GM13976 (cell line): Measurements from ENCODE around the gene HSF2.

Source experiments
- DNase-seq: peaks from one replicate; pipeline ENCODE4 v3.0.0; 2012; ENCODE audit warnings: low spot score
- in situ Hi-C: fragments of 300-500 bp; cut with MboI; formaldehyde crosslinking; loops from one replicate; pipeline ENCODE4 v1.12.0; 2022; ENCODE audit warnings: low sequenced_read_pairs, mixed read lengths, inconsistent platforms; ENCODE audit not compliant: unreplicated experiment
- TF ChIP-seq, protein P1 (sequence below): IDR thresholded peaks from 2 replicates; pipeline ENCODE4 v1.5.1; 2012; ENCODE audit warnings: borderline replicate concordance, mild to moderate bottlenecking; ENCODE audit not compliant: insufficient read depth; ENCODE audit errors: extremely low read depth, missing control alignments, control extremely low read depth

Gene HSF2

GRCh38 chr6:122385857-122386612 lies 13.4 kb upstream of the HSF2 start:
- in situ Hi-C loops: no loop called here
- no peak for DNase-seq
- TF ChIP-seq, protein P1, sequence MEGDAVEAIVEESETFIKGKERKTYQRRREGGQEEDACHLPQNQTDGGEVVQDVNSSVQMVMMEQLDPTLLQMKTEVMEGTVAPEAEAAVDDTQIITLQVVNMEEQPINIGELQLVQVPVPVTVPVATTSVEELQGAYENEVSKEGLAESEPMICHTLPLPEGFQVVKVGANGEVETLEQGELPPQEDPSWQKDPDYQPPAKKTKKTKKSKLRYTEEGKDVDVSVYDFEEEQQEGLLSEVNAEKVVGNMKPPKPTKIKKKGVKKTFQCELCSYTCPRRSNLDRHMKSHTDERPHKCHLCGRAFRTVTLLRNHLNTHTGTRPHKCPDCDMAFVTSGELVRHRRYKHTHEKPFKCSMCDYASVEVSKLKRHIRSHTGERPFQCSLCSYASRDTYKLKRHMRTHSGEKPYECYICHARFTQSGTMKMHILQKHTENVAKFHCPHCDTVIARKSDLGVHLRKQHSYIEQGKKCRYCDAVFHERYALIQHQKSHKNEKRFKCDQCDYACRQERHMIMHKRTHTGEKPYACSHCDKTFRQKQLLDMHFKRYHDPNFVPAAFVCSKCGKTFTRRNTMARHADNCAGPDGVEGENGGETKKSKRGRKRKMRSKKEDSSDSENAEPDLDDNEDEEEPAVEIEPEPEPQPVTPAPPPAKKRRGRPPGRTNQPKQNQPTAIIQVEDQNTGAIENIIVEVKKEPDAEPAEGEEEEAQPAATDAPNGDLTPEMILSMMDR: no peak

DNA sequence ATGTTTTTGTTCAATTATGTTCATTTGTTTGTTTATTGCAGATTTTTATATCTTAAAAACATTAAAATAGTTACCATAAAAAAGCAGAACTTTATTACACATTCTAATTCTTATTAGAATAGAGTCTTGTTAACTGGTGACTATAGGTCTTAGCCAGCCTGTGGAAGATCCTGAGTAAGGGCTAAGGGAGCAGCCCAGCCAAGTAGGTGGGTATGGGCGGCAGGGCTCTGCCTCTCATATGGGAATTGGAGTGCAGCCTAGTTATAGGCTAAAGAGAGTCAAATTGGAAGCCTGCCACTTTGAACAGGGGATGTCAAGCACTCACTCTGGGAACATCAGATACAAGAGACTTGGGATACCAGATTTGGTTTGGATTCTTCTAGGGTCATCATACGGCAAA lies 10.5 kb upstream of the HSF2 start:
- in situ Hi-C loops: no loop called here
- no peak for DNase-seq
- TF ChIP-seq, protein P1: no peak

GRCh38 chr6:122389704-122390372 lies 9.6 kb upstream of the HSF2 start:
- in situ Hi-C loops: no loop called here

DNA sequence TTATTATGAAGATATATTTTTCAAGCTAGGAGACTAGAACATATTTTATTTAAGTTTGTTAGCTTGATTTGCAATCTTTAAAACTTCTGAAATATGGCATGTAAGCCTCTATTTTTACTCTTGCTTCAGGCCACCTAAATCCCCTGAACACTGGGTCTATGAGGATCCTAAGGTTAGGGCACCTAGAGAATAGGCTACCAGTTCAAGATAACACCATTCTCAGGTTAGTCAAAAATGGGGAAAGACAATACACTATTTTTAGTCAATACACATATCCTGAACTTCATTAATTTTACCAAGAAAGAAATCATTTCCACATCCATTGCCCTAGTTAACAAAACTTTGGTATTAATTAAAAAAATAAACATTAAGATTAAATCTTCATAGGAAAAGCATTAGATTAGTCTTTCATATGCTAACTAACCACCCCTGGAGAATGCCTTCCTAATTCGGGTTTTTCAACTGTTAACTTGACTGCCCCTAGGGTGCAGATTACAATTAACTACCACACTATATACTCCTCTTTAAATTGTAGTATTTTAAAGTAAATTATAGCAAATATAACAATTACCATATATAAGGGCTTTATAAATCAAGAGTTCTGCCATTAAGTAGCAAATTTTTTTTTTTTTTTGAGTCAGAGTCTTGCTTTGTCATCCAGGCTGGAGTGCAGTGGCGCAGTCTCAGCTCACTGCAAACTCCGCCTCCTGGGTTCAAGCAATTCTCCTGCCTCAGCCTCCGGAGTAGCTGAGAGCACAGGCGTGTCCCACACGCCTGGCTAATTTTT lies 6.7 kb upstream of the HSF2 start:
- TF ChIP-seq, protein P1: no peak
- no peak for DNase-seq
- in situ Hi-C loops: no loop called here

More at GRCh38 chr6:122389704-122390372, 9.6 kb upstream of the HSF2 start:
- DNase-seq: no peak
- TF ChIP-seq, protein P1: no peak

DNA sequence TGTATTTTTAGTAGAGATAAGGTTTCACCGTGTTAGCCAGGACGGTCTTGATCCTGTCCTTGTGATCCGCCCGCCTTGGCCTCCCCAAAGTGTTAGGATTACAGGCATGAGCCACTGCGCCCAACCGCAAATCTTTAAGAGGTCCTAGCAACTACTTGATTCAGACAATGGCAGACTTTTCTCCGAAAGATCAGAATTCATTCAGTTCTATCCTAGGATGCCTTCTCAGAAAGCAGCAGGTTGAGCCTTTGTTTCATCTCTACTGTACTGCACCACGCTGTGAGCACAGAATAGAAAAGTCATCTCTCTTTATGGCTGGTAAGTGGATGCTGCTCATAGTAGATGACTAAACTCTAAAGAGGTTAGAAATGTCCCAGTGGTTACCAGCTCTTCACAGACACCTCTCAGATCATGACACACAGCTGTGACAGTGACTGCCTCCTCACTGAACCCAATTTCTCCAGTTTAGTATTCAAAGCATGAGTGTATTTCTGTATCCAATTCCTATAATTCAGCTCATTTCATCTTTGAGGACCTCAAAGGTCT lies 6.0 kb upstream of the HSF2 start:
- no peak for DNase-seq
- in situ Hi-C loops: no loop called here
- TF ChIP-seq, protein P1: no peak

DNA sequence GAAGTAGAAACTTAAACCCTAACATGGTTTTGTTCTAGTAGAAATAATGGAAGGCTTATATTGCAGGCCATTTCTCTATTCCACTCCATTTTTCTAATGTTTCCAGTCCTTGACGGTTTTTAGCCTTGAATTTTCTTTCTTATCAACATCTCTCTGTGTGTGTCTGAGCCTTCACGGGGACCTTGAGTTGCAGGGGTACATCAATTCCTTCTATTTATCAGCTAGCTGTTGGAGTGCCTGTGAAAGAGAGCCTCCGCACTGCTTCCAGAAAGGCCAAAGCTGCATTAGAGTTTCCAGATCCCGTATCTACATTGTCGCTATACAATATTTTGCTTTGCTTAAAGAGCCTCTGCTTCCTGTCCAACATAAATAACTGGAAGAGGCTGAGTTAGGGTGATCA lies 5.4 kb upstream of the HSF2 start:
- no peak for DNase-seq
- in situ Hi-C loops: no loop called here
- TF ChIP-seq, protein P1: no peak
